Measurements from ENCODE around the gene DNM1L. TPM values are rescaled to one million over a fixed set of nuclear protein-coding genes. Genes with fewer than 3 reads are reported as not detected.

Gene DNM1L
- total RNA-seq, 4 donors from 2014 or later = 32.8 to 83.4 (median 35.9) TPM

DNA sequence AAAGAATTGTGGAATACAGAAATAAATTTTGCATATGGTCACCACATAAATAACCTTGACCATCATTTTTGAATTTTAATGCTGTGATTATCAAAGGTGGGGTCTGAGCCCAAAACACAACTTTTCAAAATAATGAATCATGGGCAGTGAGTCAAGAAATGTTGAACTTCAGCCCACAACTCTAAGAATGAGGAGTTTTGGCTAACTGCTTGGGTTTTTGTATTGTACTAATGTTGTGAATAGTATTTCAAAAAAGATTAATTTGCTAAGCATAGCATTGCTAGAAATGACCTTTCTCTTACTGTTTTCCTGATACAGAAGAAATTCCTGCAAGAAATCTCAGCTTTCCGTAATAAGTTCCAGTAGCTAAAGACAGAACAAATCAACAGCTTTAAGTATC is 101.0 kb downstream of the DNM1L start:
- DNase-seq (ENCODE audit: low spot score in 2 of 2) = no peak
- H3K9me3 ChIP-seq = no peaks in the 10 kb centered on the region
- no peaks in the 10 kb centered on the region for H3K4me1 ChIP-seq
- WGBS = 45% methylated on average over 1 of the region's 1 CpG
- no peak for TF ChIP-seq POLR2AphosphoS5 (IDR thresholded peaks at IDR 0.05)
- TF ChIP-seq, protein P1, sequence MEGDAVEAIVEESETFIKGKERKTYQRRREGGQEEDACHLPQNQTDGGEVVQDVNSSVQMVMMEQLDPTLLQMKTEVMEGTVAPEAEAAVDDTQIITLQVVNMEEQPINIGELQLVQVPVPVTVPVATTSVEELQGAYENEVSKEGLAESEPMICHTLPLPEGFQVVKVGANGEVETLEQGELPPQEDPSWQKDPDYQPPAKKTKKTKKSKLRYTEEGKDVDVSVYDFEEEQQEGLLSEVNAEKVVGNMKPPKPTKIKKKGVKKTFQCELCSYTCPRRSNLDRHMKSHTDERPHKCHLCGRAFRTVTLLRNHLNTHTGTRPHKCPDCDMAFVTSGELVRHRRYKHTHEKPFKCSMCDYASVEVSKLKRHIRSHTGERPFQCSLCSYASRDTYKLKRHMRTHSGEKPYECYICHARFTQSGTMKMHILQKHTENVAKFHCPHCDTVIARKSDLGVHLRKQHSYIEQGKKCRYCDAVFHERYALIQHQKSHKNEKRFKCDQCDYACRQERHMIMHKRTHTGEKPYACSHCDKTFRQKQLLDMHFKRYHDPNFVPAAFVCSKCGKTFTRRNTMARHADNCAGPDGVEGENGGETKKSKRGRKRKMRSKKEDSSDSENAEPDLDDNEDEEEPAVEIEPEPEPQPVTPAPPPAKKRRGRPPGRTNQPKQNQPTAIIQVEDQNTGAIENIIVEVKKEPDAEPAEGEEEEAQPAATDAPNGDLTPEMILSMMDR (IDR thresholded peaks at IDR 0.05) = no peak
- no peak for TF ChIP-seq EP300 (IDR thresholded peaks at IDR 0.05)
- TF ChIP-seq POLR2A (IDR thresholded peaks at IDR 0.05) = no peak
- H3K27ac ChIP-seq = no peak overlapping the region
- no peaks in the 10 kb centered on the region for H3K36me3 ChIP-seq
- H3K4me3 ChIP-seq = no peak overlapping the region
- H3K27me3 ChIP-seq = peaks cover 4% of the 10 kb centered on the region

DNA sequence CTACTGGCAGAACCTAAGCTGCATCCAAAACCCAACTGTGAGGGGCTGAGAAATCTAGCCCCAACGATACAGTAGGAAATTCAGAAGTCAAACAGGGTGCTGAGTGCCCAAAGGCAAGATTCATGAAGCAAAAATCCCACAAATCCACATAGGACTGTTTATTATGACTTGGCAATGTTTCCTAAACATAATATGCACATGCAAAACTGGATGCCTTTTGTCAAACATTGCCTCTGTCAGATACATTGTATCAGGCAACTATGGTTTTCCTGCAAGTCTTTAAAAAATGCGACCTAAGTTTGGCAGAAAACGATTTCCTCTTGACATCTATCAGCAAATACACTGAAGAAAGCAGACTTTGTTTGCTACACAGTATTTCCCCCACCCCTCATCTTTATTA is 103.9 kb downstream of the DNM1L start:
- H3K36me3 ChIP-seq = no peaks in the 10 kb centered on the region
- peaks cover 4% of the 10 kb centered on the region for H3K27me3 ChIP-seq
- DNase-seq (ENCODE audit: low spot score in 2 of 2) = no peak
- no peaks in the 10 kb centered on the region for H3K9me3 ChIP-seq
- TF ChIP-seq EP300 (IDR thresholded peaks at IDR 0.05) (no peak), POLR2AphosphoS5 (IDR thresholded peaks at IDR 0.05) (no peak), POLR2A (IDR thresholded peaks at IDR 0.05) (no peak)
- TF ChIP-seq, protein P1 (IDR thresholded peaks at IDR 0.05) = no peak
- H3K27ac ChIP-seq = no peak overlapping the region
- H3K4me1 ChIP-seq = no peaks in the 10 kb centered on the region
- no peak overlapping the region for H3K4me3 ChIP-seq
- 45% methylated on average over 3 of the region's 3 CpGs for WGBS

DNA sequence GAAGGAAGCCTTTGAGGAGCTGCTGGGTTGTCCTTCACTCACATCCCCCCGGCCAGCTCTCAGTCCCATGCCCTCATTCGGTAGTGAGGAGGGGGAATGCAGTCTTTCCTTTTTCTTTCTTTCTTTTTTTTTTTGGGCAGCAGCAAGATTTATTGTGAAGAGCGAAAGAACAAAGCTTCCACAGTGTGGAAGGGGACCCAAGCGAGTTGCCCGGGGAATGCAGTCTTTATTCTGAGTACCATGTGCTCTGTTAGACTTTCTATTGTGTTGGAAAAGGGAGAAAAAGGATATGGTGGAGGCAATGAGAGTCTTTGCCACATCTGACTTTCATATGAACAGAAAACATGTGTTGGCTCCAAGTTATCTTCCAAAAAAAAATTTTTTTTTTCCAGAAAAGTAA is 106.5 kb downstream of the DNM1L start:
- no peaks in the 10 kb centered on the region for H3K27me3 ChIP-seq
- no peaks in the 10 kb centered on the region for H3K4me1 ChIP-seq
- H3K9me3 ChIP-seq = no peaks in the 10 kb centered on the region
- 64% methylated on average over 5 of the region's 5 CpGs for WGBS
- no peak overlapping the region for H3K27ac ChIP-seq
- H3K36me3 ChIP-seq = no peaks in the 10 kb centered on the region
- no peak overlapping the region for H3K4me3 ChIP-seq
- DNase-seq (ENCODE audit: low spot score in 2 of 2) = no peak
- TF ChIP-seq POLR2AphosphoS5 (IDR thresholded peaks at IDR 0.05) (no peak), POLR2A (IDR thresholded peaks at IDR 0.05) (no peak), EP300 (IDR thresholded peaks at IDR 0.05) (no peak)
- TF ChIP-seq, protein P1 (IDR thresholded peaks at IDR 0.05) = no peak

DNA sequence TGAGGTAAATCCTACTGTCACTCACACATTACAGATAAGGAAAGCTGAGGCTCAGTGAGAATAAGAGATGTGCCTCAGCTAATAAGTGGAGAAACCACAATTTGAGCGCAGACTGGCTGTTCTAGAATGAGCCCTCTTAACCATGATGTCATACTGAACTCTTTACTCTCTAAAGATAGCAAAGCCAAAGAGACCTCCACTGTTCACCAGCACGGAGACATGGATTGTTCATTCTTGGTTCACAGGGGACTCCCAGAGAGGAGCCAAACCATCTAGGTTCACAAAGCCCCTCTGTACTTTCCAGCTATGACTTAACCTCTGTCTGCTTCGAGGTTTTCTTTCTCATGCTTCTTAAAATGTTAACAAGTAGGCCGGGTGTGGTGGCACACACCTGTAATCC is 109.3 kb downstream of the DNM1L start:
- WGBS = 95% methylated on average over 4 of the region's 4 CpGs

DNA sequence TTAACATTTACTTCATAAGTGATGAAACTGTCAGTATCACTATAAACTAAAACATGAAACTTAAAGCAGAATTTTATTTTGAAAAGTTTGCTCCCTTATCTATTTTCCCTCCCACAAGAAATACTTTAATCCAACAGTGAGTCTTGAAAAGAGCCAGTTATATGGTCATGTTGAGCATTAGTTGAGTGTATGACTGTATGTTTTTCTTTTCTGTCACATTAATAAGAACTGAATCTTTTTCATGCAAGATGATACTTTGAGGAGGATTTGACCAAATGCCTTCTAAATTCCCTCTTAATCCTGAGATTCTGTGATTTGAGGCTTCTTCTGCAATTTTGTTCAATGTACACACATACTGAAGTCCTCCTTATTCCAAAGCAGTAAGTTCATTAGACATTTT is 110.3 kb downstream of the DNM1L start:
- DNase-seq (ENCODE audit: low spot score in 2 of 2) = no peak
- Histone ChIP-seq H3K27ac (no peak overlapping the region), H3K36me3 (no peaks in the 10 kb centered on the region), H3K4me3 (no peak overlapping the region), H3K4me1 (no peaks in the 10 kb centered on the region), H3K9me3 (no peaks in the 10 kb centered on the region), H3K27me3 (no peaks in the 10 kb centered on the region)
- no peak for TF ChIP-seq POLR2AphosphoS5 (IDR thresholded peaks at IDR 0.05)
- no peak for TF ChIP-seq POLR2A (IDR thresholded peaks at IDR 0.05)
- TF ChIP-seq, protein P1 (IDR thresholded peaks at IDR 0.05) = no peak
- TF ChIP-seq EP300 (IDR thresholded peaks at IDR 0.05) = no peak

More for the DNA sequence above, 109.3 kb downstream of the DNM1L start:
- Histone ChIP-seq H3K27ac (no peak overlapping the region), H3K36me3 (no peaks in the 10 kb centered on the region), H3K27me3 (no peaks in the 10 kb centered on the region), H3K9me3 (no peaks in the 10 kb centered on the region), H3K4me3 (no peak overlapping the region), H3K4me1 (no peaks in the 10 kb centered on the region)
- TF ChIP-seq EP300 (IDR thresholded peaks at IDR 0.05) (no peak), POLR2A (IDR thresholded peaks at IDR 0.05) (no peak), POLR2AphosphoS5 (IDR thresholded peaks at IDR 0.05) (no peak)
- TF ChIP-seq, protein P1 (IDR thresholded peaks at IDR 0.05) = no peak
- DNase-seq (ENCODE audit: low spot score in 2 of 2) = no peak
